ENCODE results near the gene WNK4. TPM values are rescaled to one million over a fixed set of nuclear protein-coding genes. Genes with fewer than 3 reads are reported as not detected.
A peak's percentile ranks its signal among the peaks of the same experiment; 100 is the strongest.

WNK4 gene
- polyA plus RNA-seq, 3 donors: not detected

DNA sequence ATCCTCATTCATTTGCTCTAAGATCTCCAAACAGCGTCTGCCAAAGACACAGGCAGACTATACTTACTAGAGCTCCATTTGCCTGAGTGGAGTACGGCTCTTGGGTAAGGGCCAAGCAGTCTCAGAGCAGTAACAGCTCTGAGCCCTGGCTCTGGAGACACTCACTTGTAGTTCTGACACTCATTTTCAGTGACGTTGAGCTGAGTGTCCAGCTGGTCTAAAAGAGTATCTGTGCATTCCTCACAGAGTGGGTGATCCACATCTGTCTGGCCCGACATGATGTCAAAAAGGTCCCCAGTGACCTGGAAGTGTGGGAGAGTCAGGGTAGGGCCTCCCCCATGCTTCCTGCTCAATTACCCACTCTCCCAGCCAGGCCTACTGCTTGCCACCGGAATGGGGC lies 38.0 kb downstream of the WNK4 start:
- Histone ChIP-seq H3K27ac (ENCODE audit: low read depth in 1 of 2, low read length in 2 of 2) (no peak overlapping the region), H3K9ac (ENCODE audit: insufficient read depth, low read length, poor library complexity, severe bottlenecking) (no peak overlapping the region), H3K4me2 (replicated peaks; ENCODE audit: extremely low read depth, low read length, poor library complexity, severe bottlenecking) (no peak overlapping the region), H3K79me2 (ENCODE audit: insufficient read depth, low read length) (peaks cover 26% of the 10 kb centered on the region), H2AFZ (ENCODE audit: insufficient read depth, low read depth, low read length, poor library complexity, severe bottlenecking) (no peak overlapping the region), H4K20me1 (ENCODE audit: insufficient read depth, low read length) (peaks cover 13% of the 10 kb centered on the region), H3K36me3 (replicated peaks in 1 of 2; ENCODE audit: control insufficient read depth in 1 of 2, insufficient read depth in 2 of 2, low read length in 2 of 2) (peaks cover 80 to 90% of the 10 kb centered on the region in 2 donors), H3K27me3 (ENCODE audit: control insufficient read depth in 2 of 2, insufficient read depth in 2 of 2, low read length in 2 of 2) (no peaks in the 10 kb centered on the region), H3K4me1 (ENCODE audit: control insufficient read depth in 1 of 2, insufficient read depth in 2 of 2, low read length in 2 of 2) (peaks cover 4 to 10% of the 10 kb centered on the region in 2 donors), H3K4me3 (replicated peaks in 1 of 3; ENCODE audit: low read depth in 2 of 3, low read length in 3 of 3) (no peak overlapping the region), H3K9me3 (replicated peaks in 1 of 2; ENCODE audit: control insufficient read depth in 1 of 2, insufficient read depth in 1 of 2, low read length in 2 of 2) (no peaks in the 10 kb centered on the region)
- TF ChIP-seq, protein P1, sequence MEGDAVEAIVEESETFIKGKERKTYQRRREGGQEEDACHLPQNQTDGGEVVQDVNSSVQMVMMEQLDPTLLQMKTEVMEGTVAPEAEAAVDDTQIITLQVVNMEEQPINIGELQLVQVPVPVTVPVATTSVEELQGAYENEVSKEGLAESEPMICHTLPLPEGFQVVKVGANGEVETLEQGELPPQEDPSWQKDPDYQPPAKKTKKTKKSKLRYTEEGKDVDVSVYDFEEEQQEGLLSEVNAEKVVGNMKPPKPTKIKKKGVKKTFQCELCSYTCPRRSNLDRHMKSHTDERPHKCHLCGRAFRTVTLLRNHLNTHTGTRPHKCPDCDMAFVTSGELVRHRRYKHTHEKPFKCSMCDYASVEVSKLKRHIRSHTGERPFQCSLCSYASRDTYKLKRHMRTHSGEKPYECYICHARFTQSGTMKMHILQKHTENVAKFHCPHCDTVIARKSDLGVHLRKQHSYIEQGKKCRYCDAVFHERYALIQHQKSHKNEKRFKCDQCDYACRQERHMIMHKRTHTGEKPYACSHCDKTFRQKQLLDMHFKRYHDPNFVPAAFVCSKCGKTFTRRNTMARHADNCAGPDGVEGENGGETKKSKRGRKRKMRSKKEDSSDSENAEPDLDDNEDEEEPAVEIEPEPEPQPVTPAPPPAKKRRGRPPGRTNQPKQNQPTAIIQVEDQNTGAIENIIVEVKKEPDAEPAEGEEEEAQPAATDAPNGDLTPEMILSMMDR (IDR thresholded peaks at IDR 0.05): no peak
- Mint-ChIP-seq H3K27me3 (ENCODE audit: low read depth in 3 of 3) (peaks cover 0 to 2% (median 0%) of the 10 kb centered on the region in 3 donors), H3K27ac (peak overlapping the region in 2 of 7 donors; percentile 7 to 54), H3K36me3 (peaks cover 76 to 93% of the 10 kb centered on the region in 2 donors), H3K4me3 (no peak overlapping the region), H3K9me3 (no peaks in the 10 kb centered on the region), H3K4me1 (peaks cover 4% of the 10 kb centered on the region)
- DNase-seq: no peak
- 95% methylated on average over 3 of the region's 5 CpGs for WGBS (ENCODE audit: insufficient coverage)
- intact Hi-C loops (cut with micrococcal nuclease): no loop called here

DNA sequence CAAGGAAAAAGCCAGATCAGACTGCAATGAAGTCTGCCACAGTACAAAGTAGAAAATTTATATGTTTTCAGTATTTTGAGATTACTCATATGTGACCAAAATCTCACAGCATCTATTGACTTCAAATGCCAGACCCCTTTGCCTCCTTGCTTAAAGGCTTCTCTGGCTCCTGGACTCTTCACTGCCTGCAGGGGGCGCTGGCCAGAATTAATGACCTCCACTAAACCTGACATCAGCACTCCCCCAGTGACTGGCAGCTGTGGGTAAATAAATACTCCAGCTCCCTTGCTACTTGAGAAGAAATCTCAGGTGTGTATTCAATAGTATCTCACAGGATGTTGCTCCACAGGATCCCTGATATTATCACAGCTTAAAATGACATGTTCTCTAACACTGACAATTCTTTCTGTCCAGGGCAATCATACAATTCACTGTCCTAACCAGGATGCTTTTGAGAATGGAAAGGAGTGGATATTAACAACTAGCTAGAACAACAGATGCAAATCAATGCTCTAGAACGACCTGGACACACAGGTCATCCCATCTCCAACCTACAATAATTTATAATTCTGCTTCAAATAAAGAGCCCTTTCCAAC lies 39.6 kb downstream of the WNK4 start:
- Mint-ChIP-seq H3K4me3 (no peak overlapping the region), H3K36me3 (peaks cover 59 to 77% of the 10 kb centered on the region in 2 donors)
- no peak overlapping the region for H3K27ac ChIP-seq (ENCODE audit: low read depth in 1 of 2, low read length in 2 of 2)

More for the DNA sequence above, 39.6 kb downstream of the WNK4 start:
- H3K4me1 Mint-ChIP-seq: peaks cover 10% of the 10 kb centered on the region
- H3K79me2 ChIP-seq (ENCODE audit: insufficient read depth, low read length): peaks cover 34% of the 10 kb centered on the region
- peaks cover 63 to 73% of the 10 kb centered on the region in 2 donors for H3K36me3 ChIP-seq (replicated peaks in 1 of 2; ENCODE audit: control insufficient read depth in 1 of 2, insufficient read depth in 2 of 2, low read length in 2 of 2)
- no peak overlapping the region for H3K9ac ChIP-seq (ENCODE audit: insufficient read depth, low read length, poor library complexity, severe bottlenecking)
- no peak overlapping the region for H2AFZ ChIP-seq (ENCODE audit: insufficient read depth, low read depth, low read length, poor library complexity, severe bottlenecking)
- no CpG with 5 or more reads among the region's 2 CpGs for WGBS (ENCODE audit: insufficient coverage)
- H3K27me3 ChIP-seq (ENCODE audit: control insufficient read depth in 2 of 2, insufficient read depth in 2 of 2, low read length in 2 of 2): no peaks in the 10 kb centered on the region
- intact Hi-C loops (cut with micrococcal nuclease): loop anchor here in 1 of 2 donors (5.0 kb wide), 1 partner anchor 48 kb away; the partner anchor contains the start of gene VPS25
- peaks cover 10 to 19% of the 10 kb centered on the region in 2 donors for H3K4me1 ChIP-seq (ENCODE audit: control insufficient read depth in 1 of 2, insufficient read depth in 2 of 2, low read length in 2 of 2)
- H4K20me1 ChIP-seq (ENCODE audit: insufficient read depth, low read length): peaks cover 13% of the 10 kb centered on the region
- H3K4me3 ChIP-seq (replicated peaks in 1 of 3; ENCODE audit: low read depth in 2 of 3, low read length in 3 of 3): no peak overlapping the region
- peaks cover 0 to 2% (median 0%) of the 10 kb centered on the region in 7 donors for H3K9me3 Mint-ChIP-seq
- peak overlapping the region in 2 of 7 donors; percentile 21 to 55 for H3K27ac Mint-ChIP-seq
- peak; percentile 49 to 67 (median 54) for DNase-seq
- TF ChIP-seq, protein P1 (IDR thresholded peaks at IDR 0.05): peak; percentile 91
- no peaks in the 10 kb centered on the region for H3K9me3 ChIP-seq (replicated peaks in 1 of 2; ENCODE audit: control insufficient read depth in 1 of 2, insufficient read depth in 1 of 2, low read length in 2 of 2)
- no peak overlapping the region for H3K4me2 ChIP-seq (replicated peaks; ENCODE audit: extremely low read depth, low read length, poor library complexity, severe bottlenecking)
- peaks cover 0 to 2% (median 0%) of the 10 kb centered on the region in 3 donors for H3K27me3 Mint-ChIP-seq (ENCODE audit: low read depth in 3 of 3)

Measured in CD14-positive monocyte (primary cell).